Lower lobe of right lung (tissue), 2 donors: ENCODE data around the gene RTEL1. TPM values are rescaled to one million over a fixed set of nuclear protein-coding genes. Genes with fewer than 3 reads are reported as not detected.
"Not testable (repeated sequence)": the region's sequence is repeated elsewhere in the genome, so short reads cannot be mapped to it uniquely, and the experiment has no call there.

Source experiments
- ATAC-seq, 2 donors: fragments of 200-7000 bp; cut with Tn5 transposase; one replicate each; pipeline ENCODE4 v1.9.1; 2020 to 2022; ENCODE audit warnings: mild to moderate bottlenecking in 2 of 2, moderate library complexity in 2 of 2
- DNase-seq: peaks from one replicate; pipeline ENCODE4 v3.0.0-alpha.2; 2020
- H3K27ac ChIP-seq: fragments of 200-600 bp; one replicate; pipeline ENCODE4 v1.8.0; 2022
- H3K27me3 ChIP-seq: fragments of 200-600 bp; one replicate; pipeline ENCODE4 v1.8.0; 2022; ENCODE audit warnings: low read depth
- H3K36me3 ChIP-seq: fragments of 200-600 bp; one replicate; pipeline ENCODE4 v1.8.0; 2022; ENCODE audit warnings: mild to moderate bottlenecking
- H3K4me1 ChIP-seq: fragments of 200-600 bp; one replicate; pipeline ENCODE4 v1.8.0; 2022
- H3K4me3 ChIP-seq: fragments of 200-600 bp; one replicate; pipeline ENCODE4 v1.8.0; 2022; ENCODE audit warnings: mild to moderate bottlenecking
- H3K9me3 ChIP-seq: fragments of 200-600 bp; one replicate; pipeline ENCODE4 v1.8.0; 2022
- intact Hi-C: fragments of 100-400 bp; cut with DNase I; formaldehyde crosslinking; loops from one replicate; pipeline ENCODE4 v1.11.0; 2022
- total RNA-seq: library from RNA; stranded (reverse); fragmentation: NEBNext Ultra II Directional; extraction: Animal tissue kit (Norgen Biotek cat#: 25700); gene quantifications from one replicate; pipeline ENCODE4 v1.2.1, GENCODE V29; 2021
- TF ChIP-seq, protein P1 (sequence below): fragments of 200-600 bp; IDR thresholded peaks from one replicate; pipeline ENCODE4 v1.8.0; 2022; ENCODE audit warnings: antibody characterized with exemption, mild to moderate bottlenecking
- donor health status: DM: no; HTN: yes; CAD: no; lungs with severe emphysema.

Gene RTEL1
- total RNA-seq, 1 donor from 2014 or later = 23.8 TPM

DNA sequence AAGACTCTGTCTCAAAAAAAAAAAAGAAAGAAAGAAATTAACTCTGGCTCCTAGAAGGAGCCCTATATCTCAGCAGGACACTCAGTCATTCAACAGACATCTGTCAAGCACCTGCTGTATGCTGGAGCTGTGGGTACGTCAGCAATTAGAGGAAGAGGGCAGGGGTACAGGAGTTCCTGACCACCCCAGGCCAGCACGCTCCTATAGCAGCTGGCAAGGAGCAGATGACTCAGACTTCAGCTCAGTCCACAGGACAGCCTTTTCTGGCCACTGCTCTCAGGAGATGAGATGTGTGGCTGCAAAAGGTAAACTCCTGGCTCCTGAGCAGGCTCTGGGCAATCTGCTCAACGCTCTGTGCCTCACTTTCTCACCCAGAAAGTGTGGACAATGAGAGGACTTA lies 1.7 kb upstream of the RTEL1 start:
- intact Hi-C loops = no loop called here
- no peak for DNase-seq
- peaks cover 43% of the 10 kb centered on the region for H3K4me1 ChIP-seq

GRCh38 chr20:63657260-63657936 lies 714 bp upstream of the RTEL1 start:
- intact Hi-C loops = no loop called here
- Histone ChIP-seq H3K36me3 (peaks cover 15% of the 10 kb centered on the region), H3K27me3 (peaks cover 3% of the 10 kb centered on the region), H3K4me3 (peak overlapping the region; percentile 91), H3K4me1 (peaks cover 33% of the 10 kb centered on the region), H3K9me3 (no peaks in the 10 kb centered on the region), H3K27ac (peak overlapping the region; percentile 85)
- no peak for ATAC-seq
- DNase-seq = peak; percentile 49
- TF ChIP-seq, protein P1, sequence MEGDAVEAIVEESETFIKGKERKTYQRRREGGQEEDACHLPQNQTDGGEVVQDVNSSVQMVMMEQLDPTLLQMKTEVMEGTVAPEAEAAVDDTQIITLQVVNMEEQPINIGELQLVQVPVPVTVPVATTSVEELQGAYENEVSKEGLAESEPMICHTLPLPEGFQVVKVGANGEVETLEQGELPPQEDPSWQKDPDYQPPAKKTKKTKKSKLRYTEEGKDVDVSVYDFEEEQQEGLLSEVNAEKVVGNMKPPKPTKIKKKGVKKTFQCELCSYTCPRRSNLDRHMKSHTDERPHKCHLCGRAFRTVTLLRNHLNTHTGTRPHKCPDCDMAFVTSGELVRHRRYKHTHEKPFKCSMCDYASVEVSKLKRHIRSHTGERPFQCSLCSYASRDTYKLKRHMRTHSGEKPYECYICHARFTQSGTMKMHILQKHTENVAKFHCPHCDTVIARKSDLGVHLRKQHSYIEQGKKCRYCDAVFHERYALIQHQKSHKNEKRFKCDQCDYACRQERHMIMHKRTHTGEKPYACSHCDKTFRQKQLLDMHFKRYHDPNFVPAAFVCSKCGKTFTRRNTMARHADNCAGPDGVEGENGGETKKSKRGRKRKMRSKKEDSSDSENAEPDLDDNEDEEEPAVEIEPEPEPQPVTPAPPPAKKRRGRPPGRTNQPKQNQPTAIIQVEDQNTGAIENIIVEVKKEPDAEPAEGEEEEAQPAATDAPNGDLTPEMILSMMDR = no peak

More for the DNA sequence above, 1.7 kb upstream of the RTEL1 start:
- Histone ChIP-seq H3K27me3 (peaks cover 12% of the 10 kb centered on the region), H3K9me3 (no peaks in the 10 kb centered on the region), H3K27ac (no peak overlapping the region), H3K4me3 (no peak overlapping the region), H3K36me3 (peaks cover 5% of the 10 kb centered on the region)
- TF ChIP-seq, protein P1 = no peak
- ATAC-seq = no peak

- Histone ChIP-seq H3K4me3 (peak overlapping the region; percentile 91), H3K27ac (peak overlapping the region; percentile 85), H3K27me3 (no peaks in the 10 kb centered on the region), H3K9me3 (no peaks in the 10 kb centered on the region), H3K4me1 (peaks cover 26% of the 10 kb centered on the region), H3K36me3 (peaks cover 29% of the 10 kb centered on the region)
- ATAC-seq (peak; percentile 42 to 47), DNase-seq (peak; percentile 69)
- intact Hi-C loops = no loop called here
- TF ChIP-seq, protein P1 = no peak
Observed at GRCh38 chr20:63658749-63659187, 656 bp downstream of the RTEL1 start.

GRCh38 chr20:63659370-63659769 lies 1.3 kb downstream of the RTEL1 start:
- Histone ChIP-seq H3K4me1 (peaks cover 20% of the 10 kb centered on the region), H3K4me3 (peak overlapping the region; percentile 91), H3K27ac (peak overlapping the region; percentile 85), H3K36me3 (peaks cover 33% of the 10 kb centered on the region), H3K27me3 (no peaks in the 10 kb centered on the region), H3K9me3 (no peaks in the 10 kb centered on the region)
- ATAC-seq = no peak
- TF ChIP-seq, protein P1 = no peak
- intact Hi-C loops = no loop called here
- no peak for DNase-seq

GRCh38 chr20:63660174-63660573 lies 2.1 kb downstream of the RTEL1 start:
- H3K9me3 ChIP-seq, DNase-seq, H3K4me3 ChIP-seq, intact Hi-C loops, ATAC-seq, H3K27ac ChIP-seq, H3K27me3 ChIP-seq: not testable (repeated sequence)
- peaks cover 18% of the 10 kb centered on the region for H3K4me1 ChIP-seq
- H3K36me3 ChIP-seq = peaks cover 33% of the 10 kb centered on the region

- H3K4me3 ChIP-seq = no peak overlapping the region
- no peak for ATAC-seq
- H3K4me1 ChIP-seq = peaks cover 18% of the 10 kb centered on the region
- H3K36me3 ChIP-seq = peaks cover 36% of the 10 kb centered on the region
- no peaks in the 10 kb centered on the region for H3K27me3 ChIP-seq
- H3K27ac ChIP-seq = no peak overlapping the region
- no peaks in the 10 kb centered on the region for H3K9me3 ChIP-seq
- intact Hi-C loops = no loop called here
- DNase-seq = no peak
- TF ChIP-seq, protein P1 = no peak
Observed at GRCh38 chr20:63660622-63661021, 2.5 kb downstream of the RTEL1 start.
